ENCODE measurements around the gene TARS3. TPM values are rescaled to one million over a fixed set of nuclear protein-coding genes. Genes with fewer than 3 reads are reported as not detected.
A peak's percentile ranks its signal among the peaks of the same experiment; 100 is the strongest.
"Not testable (repeated sequence)": the region's sequence is repeated elsewhere in the genome, so short reads cannot be mapped to it uniquely, and the experiment has no call there.

TARS3 gene
- total and polyA plus RNA-seq, 8 donors, result 4.4 to 9.3 (median 7.4) TPM

DNA sequence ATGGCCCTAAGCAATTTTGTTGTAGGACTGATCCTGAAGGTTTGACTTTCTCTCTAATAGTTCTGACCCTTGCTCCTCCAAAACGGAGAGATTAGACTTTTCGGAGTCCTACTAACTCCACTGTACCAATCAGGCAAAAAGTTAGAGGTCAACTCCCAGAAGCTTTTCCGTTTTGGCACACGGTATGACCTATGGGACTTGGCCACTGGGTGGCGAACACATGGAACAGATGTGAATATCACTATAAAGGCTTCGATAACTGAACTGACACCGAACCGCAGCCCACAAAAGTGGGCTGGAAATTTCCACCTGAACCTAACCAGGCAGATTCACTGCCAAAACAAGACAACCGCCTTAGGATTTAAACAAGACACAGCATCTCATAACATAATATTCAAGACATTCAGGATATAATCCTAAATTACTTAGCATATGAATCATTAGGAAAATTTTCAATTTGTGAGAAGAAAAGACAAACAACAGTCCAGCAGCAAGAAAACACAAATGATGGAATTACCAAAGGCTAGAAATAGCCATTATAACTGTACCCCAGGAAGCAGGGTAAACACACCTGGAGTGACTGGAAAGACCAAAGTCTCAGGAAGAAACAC is 59.9 kb downstream of the TARS3 start:
- H3K36me3 ChIP-seq, result peaks cover 0 to 13% (median 0%) of the 10 kb centered on the region in 3 donors
- peak in 1 of 4 donors; percentile 39 for ATAC-seq
- FAIRE-seq, result no peak
- intact Hi-C loops (cut with DNase I), result no loop called here
- no peaks in the 10 kb centered on the region for H3K9me3 ChIP-seq
- H3K27me3 ChIP-seq, result no peaks in the 10 kb centered on the region
- H3K4me1 ChIP-seq, result no peaks in the 10 kb centered on the region
- 82 to 87% methylated on average over 9 of the region's 9 CpGs for WGBS, 2 donors
- no peak overlapping the region for H3K4me3 ChIP-seq
- TF ChIP-seq CTCF (IDR thresholded peaks at IDR 0.05), result no peak
- no peak overlapping the region for H3K27ac ChIP-seq
- DNase-seq, result no peak

- intact Hi-C loops (cut with DNase I), result no loop called here
- ATAC-seq, result no peak
- FAIRE-seq, result no peak
Measured at GRCh38 chr15:101662203-101662602, 62.1 kb downstream of the TARS3 start.

GRCh38 chr15:101660005-101660404 is 64.3 kb downstream of the TARS3 start:
- H3K36me3 ChIP-seq, result no peaks in the 10 kb centered on the region
- no peaks in the 10 kb centered on the region for H3K4me1 ChIP-seq
- WGBS, 2 donors, result 94 to 100% methylated on average over 2 of the region's 2 CpGs
- intact Hi-C loops (cut with DNase I), result no loop called here
- FAIRE-seq (no peak), DNase-seq (no peak), ATAC-seq (no peak)
- no peaks in the 10 kb centered on the region for H3K9me3 ChIP-seq
- no peak for TF ChIP-seq CTCF (IDR thresholded peaks at IDR 0.05)
- H3K4me3 ChIP-seq, result no peak overlapping the region
- no peak overlapping the region for H3K27ac ChIP-seq
- H3K27me3 ChIP-seq, result no peaks in the 10 kb centered on the region

More at GRCh38 chr15:101662203-101662602, 62.1 kb downstream of the TARS3 start:
- no peaks in the 10 kb centered on the region for H3K36me3 ChIP-seq
- H3K4me3 ChIP-seq, result no peak overlapping the region
- H3K9me3 ChIP-seq, result no peaks in the 10 kb centered on the region
- H3K27me3 ChIP-seq, result no peaks in the 10 kb centered on the region
- no peak for TF ChIP-seq CTCF (IDR thresholded peaks at IDR 0.05)
- no peaks in the 10 kb centered on the region for H3K4me1 ChIP-seq
- no peak overlapping the region for H3K27ac ChIP-seq
- DNase-seq, result no peak
- WGBS, 2 donors, result 94 to 97% methylated on average over 1 of the region's 1 CpG

DNA sequence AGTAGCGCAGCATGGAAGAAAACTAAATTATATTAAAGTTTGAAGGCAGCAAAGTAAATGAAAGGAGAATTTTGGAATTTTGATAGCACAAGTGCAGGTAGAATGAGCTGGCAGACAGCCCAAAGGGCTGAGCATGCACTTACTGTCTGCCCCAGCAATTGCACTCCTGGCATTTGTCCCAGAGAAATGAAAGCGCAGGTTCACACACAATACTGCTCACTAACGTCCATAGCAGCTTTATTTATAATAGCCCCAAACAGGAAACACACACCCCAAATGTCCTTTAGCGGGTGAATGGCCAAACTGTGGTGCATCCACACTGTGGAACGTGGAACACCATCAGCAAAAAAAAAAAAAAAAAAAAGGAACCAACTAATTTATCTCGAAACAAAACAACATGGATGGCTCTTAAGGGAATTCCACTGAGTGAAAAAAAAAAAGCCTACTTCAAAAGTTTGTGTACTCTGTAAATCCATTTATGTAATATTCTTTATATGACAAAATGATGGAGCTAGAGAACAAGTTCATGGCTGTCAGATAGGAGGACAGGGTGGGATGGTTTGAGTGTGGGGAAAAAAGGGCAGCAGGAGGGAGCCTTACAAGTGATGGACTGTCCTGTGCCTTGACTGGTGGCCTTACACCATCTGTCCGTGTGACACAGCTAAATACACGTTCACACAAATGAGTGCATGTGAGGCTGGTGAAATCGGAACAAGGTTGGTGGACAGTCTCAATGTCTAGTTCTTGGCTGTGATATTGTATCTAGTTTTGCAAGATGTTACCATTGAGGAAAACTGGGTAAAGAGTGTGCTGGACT is 66.1 kb downstream of the TARS3 start:
- H3K9me3 ChIP-seq, result no peaks in the 10 kb centered on the region
- ATAC-seq (peak in 3 of 4 donors; percentile 47 to 80 (median 78)), FAIRE-seq (no peak), DNase-seq (peak in 1 of 6 donors; percentile 23)
- H3K4me3 ChIP-seq, result no peak overlapping the region
- WGBS, 2 donors, result 70 to 71% methylated on average over 9 of the region's 9 CpGs
- no peaks in the 10 kb centered on the region for H3K27me3 ChIP-seq
- no peak for TF ChIP-seq CTCF (IDR thresholded peaks at IDR 0.05)
- H3K36me3 ChIP-seq, result no peaks in the 10 kb centered on the region
- H3K4me1 ChIP-seq, result peaks cover 0 to 3% (median 0%) of the 10 kb centered on the region in 3 donors
- no peak overlapping the region for H3K27ac ChIP-seq
- intact Hi-C loops (cut with DNase I), result no loop called here

GRCh38 chr15:101657171-101657570 is 67.1 kb downstream of the TARS3 start:
- FAIRE-seq, result no peak
- TF ChIP-seq CTCF (IDR thresholded peaks at IDR 0.05), result no peak
- no peak for ATAC-seq
- Histone ChIP-seq H3K4me3 (no peak overlapping the region), H3K9me3 (no peaks in the 10 kb centered on the region), H3K36me3 (no peaks in the 10 kb centered on the region), H3K4me1 (peaks cover 0 to 6% (median 0%) of the 10 kb centered on the region in 3 donors), H3K27me3 (no peaks in the 10 kb centered on the region), H3K27ac (no peak overlapping the region)
- intact Hi-C loops (cut with DNase I), result no loop called here
- 92 to 93% methylated on average over 10 of the region's 10 CpGs for WGBS, 2 donors
- no peak for DNase-seq

DNA sequence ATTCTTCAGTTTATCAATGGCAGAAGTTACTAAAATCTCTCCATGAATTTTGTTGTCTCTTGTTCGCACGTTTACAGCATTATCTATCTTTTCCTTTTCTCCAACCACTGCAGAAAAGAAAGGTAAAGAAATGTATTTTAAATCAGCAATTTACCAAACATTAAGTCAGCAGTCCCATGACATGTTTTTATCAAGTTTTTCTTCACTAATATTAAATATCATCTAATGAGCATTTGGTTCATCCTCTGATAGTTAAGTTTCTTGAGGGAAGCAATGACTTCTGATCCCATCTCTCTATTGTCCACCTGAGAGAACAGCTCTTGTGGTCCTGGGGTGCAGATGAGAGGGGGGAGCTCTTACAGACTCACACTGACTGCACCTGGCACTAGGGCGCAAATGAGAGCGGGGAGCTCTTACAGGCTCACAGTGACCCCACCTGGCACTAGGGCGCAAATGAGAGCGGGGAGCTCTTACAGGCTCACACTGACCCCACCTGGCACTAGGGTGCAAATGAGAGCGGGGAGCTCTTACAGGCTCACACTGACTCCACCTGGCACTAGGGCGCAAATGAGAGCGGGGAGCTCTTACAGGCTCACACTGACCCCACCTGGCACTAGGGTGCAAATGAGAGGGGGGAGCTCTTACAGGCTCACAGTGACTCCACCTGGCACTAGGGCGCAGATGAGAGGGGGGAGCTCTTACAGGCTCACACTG is 69.5 kb downstream of the TARS3 start:
- 92 to 93% methylated on average over 10 of the region's 10 CpGs for WGBS, 2 donors
- ATAC-seq; H3K27me3 ChIP-seq; H3K27ac ChIP-seq; intact Hi-C loops (cut with DNase I); H3K9me3 ChIP-seq; H3K36me3 ChIP-seq; H3K4me3 ChIP-seq; FAIRE-seq; DNase-seq: not testable (repeated sequence)
- H3K4me1 ChIP-seq, result peaks cover 6 to 23% (median 15%) of the 10 kb centered on the region in 3 donors

All from pancreas (tissue), 10 donors.